Body of pancreas (tissue), 4 donors: ENCODE data around the gene NCL. TPM values are rescaled to one million over a fixed set of nuclear protein-coding genes. Genes with fewer than 3 reads are reported as not detected.
A peak's percentile ranks its signal among the peaks of the same experiment; 100 is the strongest.

Experiments
- ATAC-seq: fragments of 150-250 bp; one replicate; pipeline ENCODE4 v1.9.1; 2016
- DNase-seq, 4 donors: peaks; one replicate each; pipeline ENCODE4 v3.0.0-alpha.2; 2019
- H3K27ac ChIP-seq, 4 donors: fragments of 200-600 bp; sonication (generic); 1 replicate in 3 of 4; 2 replicates in 1 of 4; pipeline versions ENCODE4 v1.5.1 to v1.6.1; 2016 to 2019; ENCODE audit warnings: mild to moderate bottlenecking in 1 of 4, mixed read lengths in 1 of 4, moderate library complexity in 1 of 4
- H3K27me3 ChIP-seq, 2 donors: fragments of 200-600 bp; sonication (generic); one replicate each; pipeline ENCODE4 v1.6.0; 2016; ENCODE audit warnings: mild to moderate bottlenecking in 1 of 2
- H3K36me3 ChIP-seq, 2 donors: fragments of 200-600 bp; sonication (generic); replicated peaks in 1 of 2; 2 replicates each; pipeline ENCODE4 v1.5.1; 2016; ENCODE audit warnings: low read depth in 2 of 2; ENCODE audit not compliant: insufficient read depth in 1 of 2
- H3K4me1 ChIP-seq: fragments of 200-600 bp; sonication (generic); one replicate; pipeline ENCODE4 v1.6.0; 2016
- H3K4me3 ChIP-seq, 2 donors: fragments of 200-600 bp; sonication (generic); 1 replicate in 1 of 2; 2 replicates in 1 of 2; pipeline ENCODE4 v1.5.1; 2016 to 2019
- H3K9me3 ChIP-seq, 3 donors: fragments of 200-600 bp; sonication (generic); 1 replicate in 2 of 3; 2 replicates in 1 of 3; pipeline ENCODE4 v1.5.1; 2016
- POLR2A ChIP-seq, 3 donors: fragments of 450-650 bp; IDR thresholded peaks; one replicate each; pipeline ENCODE4 v1.6.1; 2016; ENCODE audit warnings: antibody characterized with exemption in 3 of 3, mild to moderate bottlenecking in 2 of 3
- WGBS, 2 donors: methylation state at CpG; one replicate each; pipeline ENCODE4 v1.1.5; 2017; 5-methylcytosine and 5-hydroxymethylcytosine counted together
- intact Hi-C: fragments of 100-400 bp; cut with DNase I; formaldehyde crosslinking; loops from one replicate; pipeline ENCODE4 v1.15.1; 2023
- total RNA-seq, 2 donors: library from RNA; depleted of rRNA; stranded (reverse); fragments of >200 nt; gene quantifications; one replicate each; pipeline ENCODE4 v1.1.0, GENCODE V29; 2016
- TF ChIP-seq, protein P1 (sequence below), 7 experiments: fragments of 450-650 bp in 4 of 7; fragments of 200-600 bp in 3 of 7; sonication (generic) in 3 of 7; IDR thresholded peaks; one replicate each; pipeline ENCODE4 v1.5.1; 2016 to 2019; ENCODE audit warnings: antibody characterized with exemption in 7 of 7

Gene NCL
- total RNA-seq, 2 donors from 2014 or later, result 108 to 159 TPM

DNA sequence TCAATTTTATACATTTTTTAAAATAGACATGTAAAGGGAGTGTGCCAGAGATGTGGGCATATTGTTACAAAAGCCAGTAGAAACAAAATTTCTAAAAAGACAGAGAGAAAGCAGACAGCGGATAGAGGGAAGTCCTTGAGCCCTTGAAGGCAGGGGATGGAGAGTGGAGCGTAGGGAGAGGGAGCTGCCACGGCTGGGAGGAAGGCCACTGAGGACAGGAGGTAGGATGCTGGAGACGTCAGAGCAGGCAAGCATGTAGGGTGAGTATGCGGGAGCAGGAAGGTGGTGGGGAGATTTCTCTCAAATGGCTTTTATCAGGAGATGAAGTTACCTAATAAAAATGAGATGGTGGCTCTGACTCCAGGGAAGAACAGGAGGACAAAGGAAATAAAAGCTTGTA is 24.0 kb upstream of the NCL start:
- 88 to 92% methylated on average over 5 of the region's 5 CpGs for WGBS, 2 donors
- intact Hi-C loops, result no loop called here
- ATAC-seq, result no peak

GRCh38 chr2:231486851-231487596 is 22.7 kb upstream of the NCL start:
- no peaks in the 10 kb centered on the region for H3K9me3 ChIP-seq
- DNase-seq (no peak), ATAC-seq (no peak)
- TF ChIP-seq, protein P1, sequence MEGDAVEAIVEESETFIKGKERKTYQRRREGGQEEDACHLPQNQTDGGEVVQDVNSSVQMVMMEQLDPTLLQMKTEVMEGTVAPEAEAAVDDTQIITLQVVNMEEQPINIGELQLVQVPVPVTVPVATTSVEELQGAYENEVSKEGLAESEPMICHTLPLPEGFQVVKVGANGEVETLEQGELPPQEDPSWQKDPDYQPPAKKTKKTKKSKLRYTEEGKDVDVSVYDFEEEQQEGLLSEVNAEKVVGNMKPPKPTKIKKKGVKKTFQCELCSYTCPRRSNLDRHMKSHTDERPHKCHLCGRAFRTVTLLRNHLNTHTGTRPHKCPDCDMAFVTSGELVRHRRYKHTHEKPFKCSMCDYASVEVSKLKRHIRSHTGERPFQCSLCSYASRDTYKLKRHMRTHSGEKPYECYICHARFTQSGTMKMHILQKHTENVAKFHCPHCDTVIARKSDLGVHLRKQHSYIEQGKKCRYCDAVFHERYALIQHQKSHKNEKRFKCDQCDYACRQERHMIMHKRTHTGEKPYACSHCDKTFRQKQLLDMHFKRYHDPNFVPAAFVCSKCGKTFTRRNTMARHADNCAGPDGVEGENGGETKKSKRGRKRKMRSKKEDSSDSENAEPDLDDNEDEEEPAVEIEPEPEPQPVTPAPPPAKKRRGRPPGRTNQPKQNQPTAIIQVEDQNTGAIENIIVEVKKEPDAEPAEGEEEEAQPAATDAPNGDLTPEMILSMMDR (IDR thresholded peaks at IDR 0.05), result no peak
- TF ChIP-seq POLR2A (IDR thresholded peaks at IDR 0.05), result no peak
- H3K27ac ChIP-seq, result no peak overlapping the region
- 89 to 91% methylated on average over 6 of the region's 6 CpGs for WGBS, 2 donors
- intact Hi-C loops, result no loop called here
- no peak overlapping the region for H3K4me3 ChIP-seq
- no peaks in the 10 kb centered on the region for H3K27me3 ChIP-seq
- no peaks in the 10 kb centered on the region for H3K4me1 ChIP-seq
- no peaks in the 10 kb centered on the region for H3K36me3 ChIP-seq

More for the DNA sequence above, 24.0 kb upstream of the NCL start:
- Histone ChIP-seq H3K27me3 (no peaks in the 10 kb centered on the region), H3K4me1 (no peaks in the 10 kb centered on the region), H3K36me3 (no peaks in the 10 kb centered on the region), H3K9me3 (no peaks in the 10 kb centered on the region), H3K27ac (no peak overlapping the region), H3K4me3 (no peak overlapping the region)
- DNase-seq, result no peak
- TF ChIP-seq POLR2A (IDR thresholded peaks at IDR 0.05), result no peak
- TF ChIP-seq, protein P1 (IDR thresholded peaks at IDR 0.05), result no peak

DNA sequence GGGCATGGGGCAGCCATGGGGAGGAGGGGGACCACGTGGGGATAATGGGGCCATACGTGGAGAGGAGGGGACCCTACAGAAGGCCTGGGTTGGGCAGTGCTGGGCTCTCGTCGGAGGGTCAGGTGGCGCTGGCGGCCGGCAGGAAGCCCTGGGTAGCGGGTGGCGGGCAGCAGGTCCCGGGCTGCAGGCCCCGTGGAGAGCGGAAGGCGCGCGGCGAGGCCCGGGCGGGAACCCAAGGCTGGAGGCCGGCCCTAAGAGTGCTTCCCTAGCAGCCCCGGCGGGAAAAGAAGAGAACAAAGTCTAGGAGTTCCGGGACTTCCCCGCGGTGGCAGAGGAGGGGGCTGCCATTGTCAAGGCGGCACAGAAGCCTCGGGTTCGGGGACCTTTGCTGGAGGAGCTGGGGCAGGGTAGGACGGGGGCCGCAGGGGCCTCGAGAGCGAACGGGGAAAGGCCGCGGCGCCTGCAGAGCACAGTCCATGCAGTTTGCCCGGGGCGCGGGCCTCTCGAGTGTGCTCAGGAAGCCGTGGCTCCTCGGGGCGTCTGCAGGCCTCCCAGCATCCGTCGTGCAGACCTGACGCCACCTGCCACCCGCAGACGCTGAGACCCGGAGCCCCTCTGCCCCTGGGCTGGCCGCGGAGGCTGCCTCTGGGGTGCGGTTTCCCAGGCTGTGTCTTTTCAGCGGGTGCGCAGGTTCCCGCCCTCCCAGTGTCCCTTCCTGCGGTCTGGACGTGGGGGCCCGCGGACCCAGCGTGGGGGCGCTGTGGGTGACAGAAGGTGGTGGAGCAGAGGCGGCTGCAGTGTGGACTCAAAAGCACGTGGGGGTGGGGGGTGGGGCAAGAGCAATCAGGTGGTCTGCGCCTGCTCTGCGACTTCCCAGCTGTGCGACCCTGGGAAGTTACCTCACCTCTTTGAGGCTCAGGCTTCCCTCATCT is 19.4 kb upstream of the NCL start:
- H3K27ac ChIP-seq, result peak overlapping the region in 2 of 4 donors; percentile 47 to 48
- WGBS, 2 donors, result 58 to 65% methylated on average over 34 to 51 of the region's 65 CpGs
- TF ChIP-seq, protein P1 (IDR thresholded peaks at IDR 0.05), result no peak
- no peak for TF ChIP-seq POLR2A (IDR thresholded peaks at IDR 0.05)
- intact Hi-C loops, result loop anchor here (5.0 kb wide), 1 partner anchor 74 kb away; no protein-coding TSS in a partner anchor
- H3K27me3 ChIP-seq, result no peaks in the 10 kb centered on the region
- no peaks in the 10 kb centered on the region for H3K9me3 ChIP-seq
- no peaks in the 10 kb centered on the region for H3K4me1 ChIP-seq
- H3K4me3 ChIP-seq, result no peak overlapping the region
- DNase-seq (no peak), ATAC-seq (peak; percentile 25)
- H3K36me3 ChIP-seq, result no peaks in the 10 kb centered on the region

- WGBS, 2 donors, result 16 to 51% methylated on average over 5 to 36 of the region's 36 CpGs
Observed at GRCh38 chr2:231482806-231483391, 18.6 kb upstream of the NCL start.

More at GRCh38 chr2:231482806-231483391, 18.6 kb upstream of the NCL start:
- H3K27me3 ChIP-seq, result no peaks in the 10 kb centered on the region
- DNase-seq, result peak; percentile 75 to 83 (median 81)
- TF ChIP-seq, protein P1 (IDR thresholded peaks at IDR 0.05), result peak; percentile 79 to 97 (median 87)
- TF ChIP-seq POLR2A (IDR thresholded peaks at IDR 0.05), result peak in 2 of 3 donors; percentile 43 to 56
- H3K36me3 ChIP-seq, result no peaks in the 10 kb centered on the region
- peak overlapping the region in 3 of 4 donors; percentile 25 to 48 (median 47) for H3K27ac ChIP-seq
- no peak overlapping the region for H3K4me3 ChIP-seq
- no peaks in the 10 kb centered on the region for H3K9me3 ChIP-seq
- no peaks in the 10 kb centered on the region for H3K4me1 ChIP-seq
- peak; percentile 95 for ATAC-seq
- intact Hi-C loops, result loop anchor here (5.0 kb wide), 1 partner anchor 74 kb away; no protein-coding TSS in a partner anchor
